Transverse colon (tissue), 4 donors: ENCODE results near the gene C17orf100. TPM values are rescaled to one million over a fixed set of nuclear protein-coding genes. Genes with fewer than 3 reads are reported as not detected.

Source experiments
- DNase-seq: peaks from one replicate; pipeline ENCODE4 v3.0.0-alpha.2; 2019
- H3K27ac ChIP-seq, 4 donors: fragments of 200-600 bp; sonication (generic); 2 replicates each; pipeline ENCODE4 v1.5.1; 2016 to 2018; ENCODE audit warnings: inconsistent platforms in 4 of 4
- H3K27me3 ChIP-seq: fragments of 200-600 bp; sonication (generic); 2 replicates; pipeline ENCODE4 v1.5.1; 2017; ENCODE audit warnings: inconsistent platforms
- H3K36me3 ChIP-seq, 4 donors: fragments of 200-600 bp; sonication (generic); 2 replicates each; pipeline ENCODE4 v1.5.1; 2017 to 2019; ENCODE audit warnings: inconsistent platforms in 4 of 4
- H3K4me1 ChIP-seq, 4 donors: fragments of 200-600 bp; sonication (generic); 2 replicates each; pipeline ENCODE4 v1.5.1; 2017 to 2020; ENCODE audit warnings: inconsistent platforms in 4 of 4
- H3K4me3 ChIP-seq, 4 donors: fragments of 200-600 bp; sonication (generic); 1 replicate in 1 of 4; 2 replicates in 3 of 4; pipeline versions ENCODE4 v1.5.1 to v1.6.1; 2017 to 2019; ENCODE audit warnings: inconsistent platforms in 4 of 4
- H3K9me3 ChIP-seq, 2 donors: fragments of 200-600 bp; sonication (generic); 2 replicates each; pipeline ENCODE4 v1.5.1; 2017 to 2019; ENCODE audit warnings: inconsistent platforms in 2 of 2
- CTCF ChIP-seq, 5 experiments: fragments of 200-600 bp in 3 of 5; fragments of 450-650 bp in 2 of 5; sonication (generic) in 3 of 5; IDR thresholded peaks; 1 replicate in 2 of 5; 2 replicates in 3 of 5; pipeline ENCODE4 v1.5.1; 2016 to 2017; ENCODE audit warnings: antibody characterized with exemption in 5 of 5, inconsistent platforms in 3 of 5, mild to moderate bottlenecking in 2 of 5, moderate library complexity in 1 of 5
- EP300 ChIP-seq: sonication (generic); formaldehyde crosslinking; IDR thresholded peaks from one replicate; pipeline ENCODE4 v1.6.1; 2017; ENCODE audit warnings: antibody characterized with exemption, low read depth
- POLR2A ChIP-seq: fragments of 450-650 bp; IDR thresholded peaks from one replicate; pipeline ENCODE4 v1.6.1; 2016; ENCODE audit warnings: antibody characterized with exemption, mild to moderate bottlenecking, moderate library complexity
- POLR2AphosphoS5 ChIP-seq, 3 donors: sonication (generic); formaldehyde crosslinking; IDR thresholded peaks; one replicate each; pipeline ENCODE4 v1.6.1; 2016; ENCODE audit warnings: antibody characterized with exemption in 3 of 3
- WGBS, 2 donors: methylation state at CpG; one replicate each; pipeline ENCODE4 v1.1.5; 2018; ENCODE audit warnings: low coverage in 1 of 2; 5-methylcytosine and 5-hydroxymethylcytosine counted together
- in situ Hi-C, 4 donors: fragments of 200-750 bp; cut with MboI; loops; one replicate each; pipeline versions ENCODE4 v1.15.0 to v1.15.1; 2017; ENCODE audit warnings: low sequenced_read_pairs in 3 of 4, low pct_ligation_motif_present in 1 of 4, low pct_unique_long_range_greater_than_20kb in 1 of 4
- intact Hi-C: fragments of 100-400 bp; cut with DNase I; formaldehyde crosslinking; loops from one replicate; pipeline ENCODE4 v1.15.1; 2023; ENCODE audit warnings: low total_unique reads
- total RNA-seq, 4 donors: library from RNA; depleted of rRNA; stranded (reverse); fragments of >200 nt; gene quantifications; one replicate each; pipeline ENCODE4 v1.1.0, GENCODE V29; 2016

C17orf100 gene
- total RNA-seq, 4 donors from 2014 or later: 1.4 to 1.7 TPM; not detected in 2

- intact Hi-C loops: no loop called here
- H3K36me3 ChIP-seq: peaks cover 0 to 24% (median 6%) of the 10 kb centered on the region in 4 donors
- in situ Hi-C loops: loop anchor here (25.0 kb wide), 2 partner anchors 171 to 379 kb away; partner anchors contain the start of genes BCL6B (in 1 of the 4) and RNASEK (in 1 of the 4)
Measured at GRCh38 chr17:6633263-6633662, 18.3 kb upstream of the C17orf100 start.

GRCh38 chr17:6636105-6636504, 15.5 kb upstream of the C17orf100 start:
- Histone ChIP-seq H3K9me3 (no peaks in the 10 kb centered on the region), H3K36me3 (peaks cover 0 to 24% (median 6%) of the 10 kb centered on the region in 4 donors), H3K4me1 (peaks cover 14 to 19% (median 16%) of the 10 kb centered on the region in 4 donors), H3K27ac (no peak overlapping the region), H3K4me3 (no peak overlapping the region), H3K27me3 (no peaks in the 10 kb centered on the region)
- no peak for DNase-seq
- TF ChIP-seq POLR2AphosphoS5 (IDR thresholded peaks at IDR 0.05): no peak
- TF ChIP-seq POLR2A: no peak
- no peak for TF ChIP-seq CTCF (IDR thresholded peaks at IDR 0.05)
- no peak for TF ChIP-seq EP300
- WGBS, 2 donors: 73 to 100% methylated on average over 1 to 2 of the region's 2 CpGs
- in situ Hi-C loops: loop anchor here (25.0 kb wide), 2 partner anchors 174 to 376 kb away; partner anchors contain the start of genes BCL6B (in 1 of the 4) and RNASEK (in 1 of the 4)
- intact Hi-C loops: loop anchor here (5.0 kb wide), 1 partner anchor 1554 kb away; no protein-coding TSS in a partner anchor

More at GRCh38 chr17:6633263-6633662, 18.3 kb upstream of the C17orf100 start:
- no peak for DNase-seq
- no peak overlapping the region for H3K27ac ChIP-seq
- H3K9me3 ChIP-seq: no peaks in the 10 kb centered on the region
- WGBS, 2 donors: 97% methylated on average over 3 of the region's 3 CpGs
- H3K27me3 ChIP-seq: no peaks in the 10 kb centered on the region
- no peak overlapping the region for H3K4me3 ChIP-seq
- H3K4me1 ChIP-seq: peaks cover 0 to 6% (median 2%) of the 10 kb centered on the region in 4 donors
- TF ChIP-seq CTCF (IDR thresholded peaks at IDR 0.05) (no peak), POLR2AphosphoS5 (IDR thresholded peaks at IDR 0.05) (no peak), EP300 (no peak)

GRCh38 chr17:6636616-6637457, 14.7 kb upstream of the C17orf100 start:
- intact Hi-C loops: loop anchor here (5.0 kb wide), 1 partner anchor 1555 kb away; no protein-coding TSS in a partner anchor
- 94 to 100% methylated on average over 2 to 17 of the region's 17 CpGs for WGBS, 2 donors

More at GRCh38 chr17:6636616-6637457, 14.7 kb upstream of the C17orf100 start:
- TF ChIP-seq POLR2AphosphoS5 (IDR thresholded peaks at IDR 0.05): no peak
- TF ChIP-seq EP300: no peak
- TF ChIP-seq CTCF (IDR thresholded peaks at IDR 0.05): no peak
- TF ChIP-seq POLR2A: no peak
- Histone ChIP-seq H3K4me1 (peaks cover 17 to 23% (median 22%) of the 10 kb centered on the region in 4 donors), H3K27ac (no peak overlapping the region), H3K4me3 (no peak overlapping the region), H3K27me3 (no peaks in the 10 kb centered on the region), H3K36me3 (peaks cover 0 to 20% (median 5%) of the 10 kb centered on the region in 4 donors), H3K9me3 (no peaks in the 10 kb centered on the region)
- DNase-seq: no peak
- in situ Hi-C loops: loop anchor here (25.0 kb wide), 2 partner anchors 175 to 375 kb away; partner anchors contain the start of genes BCL6B (in 1 of the 4) and RNASEK (in 1 of the 4)
